Mammary epithelial cell (primary cell): Measurements from ENCODE around the gene TRIM47.

Source experiments
- EZH2 ChIP-seq: IDR thresholded peaks from 2 replicates; pipeline ENCODE4 v1.6.1; 2012; ENCODE audit warnings: low read length, inconsistent platforms, borderline replicate concordance
- TF ChIP-seq, protein P1 (sequence below), 2 donors: IDR thresholded peaks in 1 of 2; conservative IDR thresholded peaks in 1 of 2; 2 replicates each; pipeline ENCODE4 v1.5.1; 2011 to 2012; ENCODE audit warnings: inconsistent platforms in 2 of 2, low read length in 2 of 2, mild to moderate bottlenecking in 2 of 2, control low read depth in 1 of 2, low read depth in 1 of 2; ENCODE audit not compliant: insufficient read depth in 1 of 2; ENCODE audit errors: extremely low read depth in 1 of 2

DNA sequence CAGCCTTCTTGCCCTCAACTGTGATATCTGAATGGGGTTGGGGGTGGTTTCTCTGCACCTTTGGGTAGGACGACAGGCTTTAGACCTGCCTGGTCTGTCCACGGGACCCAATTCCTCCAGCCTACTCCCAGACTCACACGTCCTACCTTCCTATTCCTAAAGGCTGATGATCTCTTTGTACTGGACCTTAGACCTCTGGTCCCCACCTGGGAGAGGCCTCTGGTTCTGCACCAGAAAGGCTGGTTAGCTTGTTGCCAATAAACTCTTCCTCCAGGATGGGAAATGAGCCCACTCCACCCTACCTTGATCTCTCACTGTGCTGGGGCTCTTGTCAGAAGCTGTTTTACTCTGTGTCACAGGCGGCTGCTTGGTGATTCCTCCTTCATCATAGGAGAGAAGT lies 48.1 kb upstream of the TRIM47 start:
- TF ChIP-seq EZH2 = no peak
- TF ChIP-seq, protein P1, sequence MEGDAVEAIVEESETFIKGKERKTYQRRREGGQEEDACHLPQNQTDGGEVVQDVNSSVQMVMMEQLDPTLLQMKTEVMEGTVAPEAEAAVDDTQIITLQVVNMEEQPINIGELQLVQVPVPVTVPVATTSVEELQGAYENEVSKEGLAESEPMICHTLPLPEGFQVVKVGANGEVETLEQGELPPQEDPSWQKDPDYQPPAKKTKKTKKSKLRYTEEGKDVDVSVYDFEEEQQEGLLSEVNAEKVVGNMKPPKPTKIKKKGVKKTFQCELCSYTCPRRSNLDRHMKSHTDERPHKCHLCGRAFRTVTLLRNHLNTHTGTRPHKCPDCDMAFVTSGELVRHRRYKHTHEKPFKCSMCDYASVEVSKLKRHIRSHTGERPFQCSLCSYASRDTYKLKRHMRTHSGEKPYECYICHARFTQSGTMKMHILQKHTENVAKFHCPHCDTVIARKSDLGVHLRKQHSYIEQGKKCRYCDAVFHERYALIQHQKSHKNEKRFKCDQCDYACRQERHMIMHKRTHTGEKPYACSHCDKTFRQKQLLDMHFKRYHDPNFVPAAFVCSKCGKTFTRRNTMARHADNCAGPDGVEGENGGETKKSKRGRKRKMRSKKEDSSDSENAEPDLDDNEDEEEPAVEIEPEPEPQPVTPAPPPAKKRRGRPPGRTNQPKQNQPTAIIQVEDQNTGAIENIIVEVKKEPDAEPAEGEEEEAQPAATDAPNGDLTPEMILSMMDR (conservative IDR thresholded peaks at IDR 0.05 in 1 of 2, IDR thresholded peaks at IDR 0.05 in 1 of 2; ENCODE audit: extremely low read depth in 1 of 2, insufficient read depth in 1 of 2, low read depth in 1 of 2, low read length in 2 of 2) = no peak
